Measurements from ENCODE around the gene CLCN4. TPM values are rescaled to one million over a fixed set of nuclear protein-coding genes. Genes with fewer than 3 reads are reported as not detected.

The CLCN4 gene
- total RNA-seq, 2 experiments from 2014 or later = not detected

- Histone ChIP-seq H3K27me3 (ENCODE audit: control insufficient read depth in 1 of 2, insufficient read depth in 2 of 2, low read length in 2 of 2) (no peaks in the 10 kb centered on the region), H3K4me1 (ENCODE audit: insufficient read depth, low read length) (no peaks in the 10 kb centered on the region), H3K9me3 (ENCODE audit: control insufficient read depth in 1 of 2, insufficient read depth in 1 of 2, low read length in 2 of 2) (no peaks in the 10 kb centered on the region), H3K4me3 (ENCODE audit: low read length) (no peak overlapping the region), H3K27ac (ENCODE audit: low read depth in 1 of 2, low read length in 2 of 2) (no peak overlapping the region), H3K36me3 (ENCODE audit: insufficient read depth, low read length) (peaks cover 45% of the 10 kb centered on the region)
- intact Hi-C loops (cut with DNase I, micrococcal nuclease) = no loop called here
- POLR2A ChIA-PET = no interaction called here
- CTCF ChIA-PET = no interaction called here
- ATAC-seq (ENCODE audit: poor library complexity) = no peak
- TF ChIP-seq, protein P1, sequence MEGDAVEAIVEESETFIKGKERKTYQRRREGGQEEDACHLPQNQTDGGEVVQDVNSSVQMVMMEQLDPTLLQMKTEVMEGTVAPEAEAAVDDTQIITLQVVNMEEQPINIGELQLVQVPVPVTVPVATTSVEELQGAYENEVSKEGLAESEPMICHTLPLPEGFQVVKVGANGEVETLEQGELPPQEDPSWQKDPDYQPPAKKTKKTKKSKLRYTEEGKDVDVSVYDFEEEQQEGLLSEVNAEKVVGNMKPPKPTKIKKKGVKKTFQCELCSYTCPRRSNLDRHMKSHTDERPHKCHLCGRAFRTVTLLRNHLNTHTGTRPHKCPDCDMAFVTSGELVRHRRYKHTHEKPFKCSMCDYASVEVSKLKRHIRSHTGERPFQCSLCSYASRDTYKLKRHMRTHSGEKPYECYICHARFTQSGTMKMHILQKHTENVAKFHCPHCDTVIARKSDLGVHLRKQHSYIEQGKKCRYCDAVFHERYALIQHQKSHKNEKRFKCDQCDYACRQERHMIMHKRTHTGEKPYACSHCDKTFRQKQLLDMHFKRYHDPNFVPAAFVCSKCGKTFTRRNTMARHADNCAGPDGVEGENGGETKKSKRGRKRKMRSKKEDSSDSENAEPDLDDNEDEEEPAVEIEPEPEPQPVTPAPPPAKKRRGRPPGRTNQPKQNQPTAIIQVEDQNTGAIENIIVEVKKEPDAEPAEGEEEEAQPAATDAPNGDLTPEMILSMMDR (IDR thresholded peaks at IDR 0.05) = no peak
- DNase-seq = no peak
- Mint-ChIP-seq H3K27ac (no peak overlapping the region), H3K4me3 (no peak overlapping the region), H3K36me3 (ENCODE audit: low read depth) (peaks cover 59% of the 10 kb centered on the region), H3K9me3 (no peaks in the 10 kb centered on the region), H3K4me1 (ENCODE audit: low read depth) (no peaks in the 10 kb centered on the region), H3K27me3 (no peaks in the 10 kb centered on the region)
Observed at GRCh38 chrX:10140264-10140663, 16.5 kb upstream of the CLCN4 start.

DNA sequence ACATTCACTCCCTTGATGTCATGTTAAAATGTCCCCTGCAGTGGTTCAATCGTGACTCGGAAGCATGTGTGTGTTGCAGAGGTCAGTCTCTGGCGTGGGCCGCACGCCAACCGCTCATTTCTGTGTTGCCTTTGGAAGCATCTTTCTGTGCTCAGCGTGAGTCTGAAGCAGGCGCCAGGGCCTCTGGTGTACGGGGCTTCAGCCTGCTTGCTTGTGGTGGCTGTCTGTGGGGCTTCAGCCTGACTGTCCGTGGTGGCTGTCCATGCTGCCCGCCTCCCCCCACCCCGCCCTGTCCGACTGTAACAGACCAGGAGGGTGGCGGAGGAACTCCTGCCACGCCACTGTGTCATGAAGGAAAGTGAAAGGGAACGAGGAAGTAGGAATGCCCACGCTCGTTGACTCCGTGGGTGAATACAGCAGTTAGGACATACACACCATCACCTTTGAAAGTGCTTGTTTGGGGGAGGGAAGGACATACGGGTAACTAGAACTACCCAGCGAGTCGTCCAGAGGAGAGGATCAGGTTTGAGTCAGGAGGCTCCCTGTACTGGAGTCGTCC lies 14.7 kb upstream of the CLCN4 start:
- no peak for ATAC-seq (ENCODE audit: poor library complexity)

GRCh38 chrX:10143071-10143983 lies 13.4 kb upstream of the CLCN4 start:
- peaks cover 53% of the 10 kb centered on the region for H3K36me3 Mint-ChIP-seq (ENCODE audit: low read depth)
- CTCF ChIA-PET = no interaction called here
- no peaks in the 10 kb centered on the region for H3K27me3 Mint-ChIP-seq
- POLR2A ChIA-PET = no interaction called here
- no peaks in the 10 kb centered on the region for H3K9me3 Mint-ChIP-seq
- H3K4me1 Mint-ChIP-seq (ENCODE audit: low read depth) = no peaks in the 10 kb centered on the region
- H3K9me3 ChIP-seq (ENCODE audit: control insufficient read depth in 1 of 2, insufficient read depth in 1 of 2, low read length in 2 of 2) = no peaks in the 10 kb centered on the region
- DNase-seq (no peak), ATAC-seq (ENCODE audit: poor library complexity) (no peak)
- no peaks in the 10 kb centered on the region for H3K27me3 ChIP-seq (ENCODE audit: control insufficient read depth in 1 of 2, insufficient read depth in 2 of 2, low read length in 2 of 2)
- TF ChIP-seq, protein P1 (IDR thresholded peaks at IDR 0.05) = no peak
- intact Hi-C loops (cut with DNase I, micrococcal nuclease) = no loop called here
- no peaks in the 10 kb centered on the region for H3K4me1 ChIP-seq (ENCODE audit: insufficient read depth, low read length)
- H3K27ac ChIP-seq (ENCODE audit: low read depth in 1 of 2, low read length in 2 of 2) = no peak overlapping the region
- no peak overlapping the region for H3K4me3 Mint-ChIP-seq
- H3K36me3 ChIP-seq (ENCODE audit: insufficient read depth, low read length) = peaks cover 28% of the 10 kb centered on the region
- H3K27ac Mint-ChIP-seq = no peak overlapping the region
- H3K4me3 ChIP-seq (ENCODE audit: low read length) = no peak overlapping the region

More for the DNA sequence above, 14.7 kb upstream of the CLCN4 start:
- H3K36me3 ChIP-seq (ENCODE audit: insufficient read depth, low read length) = peaks cover 32% of the 10 kb centered on the region
- no peaks in the 10 kb centered on the region for H3K27me3 Mint-ChIP-seq
- H3K4me1 ChIP-seq (ENCODE audit: insufficient read depth, low read length) = no peaks in the 10 kb centered on the region
- intact Hi-C loops (cut with DNase I, micrococcal nuclease) = no loop called here
- TF ChIP-seq, protein P1 (IDR thresholded peaks at IDR 0.05) = no peak
- H3K4me1 Mint-ChIP-seq (ENCODE audit: low read depth) = no peaks in the 10 kb centered on the region
- POLR2A ChIA-PET = no interaction called here
- no peak overlapping the region for H3K27ac ChIP-seq (ENCODE audit: low read depth in 1 of 2, low read length in 2 of 2)
- no peaks in the 10 kb centered on the region for H3K9me3 ChIP-seq (ENCODE audit: control insufficient read depth in 1 of 2, insufficient read depth in 1 of 2, low read length in 2 of 2)
- H3K9me3 Mint-ChIP-seq = no peaks in the 10 kb centered on the region
- H3K4me3 ChIP-seq (ENCODE audit: low read length) = no peak overlapping the region
- no peak overlapping the region for H3K27ac Mint-ChIP-seq
- no peaks in the 10 kb centered on the region for H3K27me3 ChIP-seq (ENCODE audit: control insufficient read depth in 1 of 2, insufficient read depth in 2 of 2, low read length in 2 of 2)
- CTCF ChIA-PET = no interaction called here
- no peak for DNase-seq
- H3K4me3 Mint-ChIP-seq = no peak overlapping the region
- peaks cover 59% of the 10 kb centered on the region for H3K36me3 Mint-ChIP-seq (ENCODE audit: low read depth)

Data from CD4-positive, alpha-beta T cell (primary cell).